HCT116 (cell line): ENCODE measurements around the gene GYPC. TPM values are rescaled to one million over a fixed set of nuclear protein-coding genes. Genes with fewer than 3 reads are reported as not detected.
A peak's percentile ranks its signal among the peaks of the same experiment; 100 is the strongest.

Experiments
- ATAC-seq: fragments of 200-7000 bp; cut with Tn5 transposase; 2 replicates; pipeline ENCODE4 v1.9.1; 2020; ENCODE audit warnings: mild to moderate bottlenecking, moderate library complexity
- BruUV-seq: library from RNA; stranded (reverse); fragments of 400-500 nt; replicated peaks from 2 replicates; lab custom pipeline; 2021; lab: Mats Ljungman, UMichigan
- CTCF ChIA-PET: fragments of 300-600 bp; sonication (Branson Sonifier 250); formaldehyde crosslinking; loops from one replicate; lab custom pipeline; 2021; ENCODE audit warnings: antibody characterized with exemption; lab: Charles Lee
- POLR2A ChIA-PET: fragments of 300-600, 350-600 bp; sonication (Branson Sonifier 250); formaldehyde crosslinking; loops from one replicate; lab custom pipeline; 2021; ENCODE audit warnings: antibody characterized with exemption; lab: Charles Lee
- RAD21 ChIA-PET, 2 experiments: fragments of 300-600 bp; sonication (Branson Sonifier 250); formaldehyde crosslinking; loops; one replicate each; lab custom pipeline; 2023; ENCODE audit warnings: low total read pairs in 2 of 2; ENCODE audit not compliant: uncharacterized antibody in 2 of 2, unreplicated experiment in 2 of 2, low non-redundant PET in 1 of 2; lab: Charles Lee
- DNase-seq: peaks from one replicate; pipeline ENCODE4 v3.0.0-alpha.2; 2010; ENCODE audit warnings: low read depth, low spot score
- H2AFZ ChIP-seq: fragments of 200-600 bp; shearing (Covaris generic), sonication (generic); 2 replicates; pipeline ENCODE4 v1.6.1; 2017; ENCODE audit warnings: low read depth, mixed run types, mixed read lengths, antibody characterized with exemption, low read length; ENCODE audit not compliant: poor library complexity, severe bottlenecking
- H3K27ac ChIP-seq: 2 replicates; pipeline ENCODE4 v1.5.1; 2012; ENCODE audit warnings: low read depth, low read length
- H3K27me3 ChIP-seq: fragments of 200-600 bp; sonication (generic); 2 replicates; pipeline ENCODE4 v1.6.1; 2016; ENCODE audit warnings: mixed run types, low read length, mixed read lengths; ENCODE audit not compliant: insufficient read depth
- H3K36me3 ChIP-seq, 2 experiments: fragments of 200-500 bp in 1 of 2; fragments of 200-600 bp in 1 of 2; sonication (Bioruptor generic) in 1 of 2; sonication (generic) in 1 of 2; 2 replicates each; pipeline versions ENCODE4 v1.5.1 to v1.6.1; 2014 to 2016; ENCODE audit warnings: low read length in 2 of 2, inconsistent platforms in 1 of 2, mixed read lengths in 1 of 2, mixed run types in 1 of 2; ENCODE audit not compliant: insufficient read depth in 2 of 2, control insufficient read depth in 1 of 2
- H3K4me1 ChIP-seq, 2 experiments: fragments of 200-600 bp in 1 of 2; sonication (generic) in 1 of 2; 2 replicates each; pipeline versions ENCODE4 v1.5.1 to v1.6.1; 2012 to 2017; ENCODE audit warnings: low read length in 2 of 2, inconsistent platforms in 1 of 2, mild to moderate bottlenecking in 1 of 2, mixed read lengths in 1 of 2, mixed run types in 1 of 2, moderate library complexity in 1 of 2; ENCODE audit not compliant: insufficient read depth in 2 of 2, control insufficient read depth in 1 of 2
- H3K4me2 ChIP-seq: fragments of 200-600 bp; sonication (generic); 2 replicates; pipeline ENCODE4 v1.6.1; 2017; ENCODE audit warnings: mixed run types, low read length, mixed read lengths
- H3K4me3 ChIP-seq, 2 experiments: fragments of 200-600 bp in 1 of 2; sonication (generic) in 1 of 2; replicated peaks in 1 of 2; 2 replicates each; pipeline ENCODE4 v1.5.1; 2011 to 2016; ENCODE audit warnings: low read length in 2 of 2, control low read depth in 1 of 2, low read depth in 1 of 2, mild to moderate bottlenecking in 1 of 2, mixed read lengths in 1 of 2, mixed run types in 1 of 2
- H3K79me2 ChIP-seq: fragments of 200-600 bp; sonication (generic); 2 replicates; pipeline ENCODE4 v1.6.1; 2017; ENCODE audit warnings: mild to moderate bottlenecking, mixed run types, low read length, moderate library complexity, mixed read lengths; ENCODE audit not compliant: insufficient read depth
- H3K9ac ChIP-seq: fragments of 200-600 bp; sonication (generic); 2 replicates; pipeline ENCODE4 v1.6.1; 2016; ENCODE audit warnings: low read length, mixed read lengths
- H3K9me2 ChIP-seq: fragments of 200-600 bp; sonication (generic), shearing (Covaris generic); 2 replicates; pipeline ENCODE4 v1.6.1; 2017; ENCODE audit warnings: mixed run types, mild to moderate bottlenecking, moderate library complexity; ENCODE audit not compliant: insufficient read depth
- H3K9me3 ChIP-seq, 2 experiments: fragments of 200-500 bp in 1 of 2; fragments of 200-600 bp in 1 of 2; sonication (Bioruptor generic) in 1 of 2; sonication (generic) in 1 of 2; 2 replicates each; pipeline ENCODE4 v1.6.1; 2014 to 2017; ENCODE audit warnings: low read length in 2 of 2, mixed read lengths in 2 of 2, inconsistent platforms in 1 of 2, low read depth in 1 of 2, mild to moderate bottlenecking in 1 of 2, mixed run types in 1 of 2, moderate library complexity in 1 of 2; ENCODE audit not compliant: control insufficient read depth in 1 of 2, insufficient read depth in 1 of 2
- H4K20me1 ChIP-seq: fragments of 200-600 bp; sonication (generic), shearing (Covaris generic); 2 replicates; pipeline ENCODE4 v1.6.1; 2017; ENCODE audit warnings: mixed run types, mild to moderate bottlenecking, moderate library complexity; ENCODE audit not compliant: insufficient read depth
- ATF3 ChIP-seq: IDR thresholded peaks from 2 replicates; pipeline ENCODE4 v1.6.1; 2012
- CTCF ChIP-seq, 3 experiments: fragments of 200-600 bp in 1 of 3; sonication (generic) in 1 of 3; IDR thresholded peaks in 2 of 3; conservative IDR thresholded peaks in 1 of 3; 2 replicates each; pipeline ENCODE4 v1.5.1; 2012 to 2017; ENCODE audit warnings: low read depth in 2 of 3, low read length in 2 of 3, antibody characterized with exemption in 1 of 3, borderline replicate concordance in 1 of 3, control low read depth in 1 of 3, mild to moderate bottlenecking in 1 of 3, mixed read lengths in 1 of 3, mixed run types in 1 of 3, moderate library complexity in 1 of 3; ENCODE audit not compliant: insufficient read depth in 1 of 3
- EZH2 ChIP-seq: fragments of 200-600 bp; sonication (generic); IDR thresholded peaks from 2 replicates; pipeline ENCODE4 v1.6.1; 2017; ENCODE audit warnings: antibody characterized with exemption, mixed run types
- FOSL1 ChIP-seq: IDR thresholded peaks from 2 replicates; pipeline ENCODE4 v1.6.1; 2012; ENCODE audit warnings: low read depth
- POLR2AphosphoS5 ChIP-seq: IDR thresholded peaks from 2 replicates; pipeline ENCODE4 v1.6.1; 2011; ENCODE audit warnings: mild to moderate bottlenecking, low read depth, low read length, moderate library complexity
- RAD21 ChIP-seq: IDR thresholded peaks from 2 replicates; pipeline ENCODE4 v1.6.1; 2012; ENCODE audit warnings: low read depth, mild to moderate bottlenecking
- SIN3A ChIP-seq: IDR thresholded peaks from 2 replicates; pipeline ENCODE4 v1.6.1; 2012; ENCODE audit warnings: low read depth
- TCF7L2 ChIP-seq: IDR thresholded peaks from 2 replicates; pipeline ENCODE4 v1.7.0; 2011; ENCODE audit warnings: borderline replicate concordance, inconsistent platforms; ENCODE audit not compliant: insufficient read depth, insufficient read length; ENCODE audit errors: extremely low read depth
- YY1 ChIP-seq: IDR thresholded peaks from 2 replicates; pipeline ENCODE4 v1.6.1; 2011; ENCODE audit warnings: low read length, low read depth, moderate library complexity, mild to moderate bottlenecking; ENCODE audit not compliant: insufficient replicate concordance; ENCODE audit errors: extremely low read depth
- ZBTB33 ChIP-seq: IDR thresholded peaks from 2 replicates; pipeline ENCODE4 v1.6.1; 2011; ENCODE audit warnings: mild to moderate bottlenecking, low read length, moderate library complexity; ENCODE audit not compliant: insufficient replicate concordance; ENCODE audit errors: extremely low read depth
- ZFX ChIP-seq: fragments of 450-650 bp; IDR thresholded peaks from 2 replicates; pipeline ENCODE4 v1.6.1; 2017
- intact Hi-C: fragments of 100-400 bp; cut with micrococcal nuclease; formaldehyde crosslinking; loops from 2 replicates; pipeline ENCODE4 v1.10.0; 2022
- total RNA-seq: library from RNA; stranded (reverse); gene quantifications from one replicate; pipeline ENCODE4 v1.2.1, GENCODE V29; 2021; ENCODE audit not compliant: unreplicated experiment

The GYPC gene
- total RNA-seq, 1 experiment from 2014 or later: 0.66 TPM

GRCh38 chr2:126642031-126642430 is 13.9 kb upstream of the GYPC start:
- no TSS peak for BruUV-seq
- Histone ChIP-seq H3K79me2 (no peaks in the 10 kb centered on the region), H3K4me3 (no peak overlapping the region), H3K4me2 (no peak overlapping the region), H4K20me1 (no peaks in the 10 kb centered on the region), H3K27ac (no peak overlapping the region), H2AFZ (no peak overlapping the region), H3K9ac (no peak overlapping the region), H3K9me3 (no peaks in the 10 kb centered on the region), H3K36me3 (no peaks in the 10 kb centered on the region), H3K4me1 (no peaks in the 10 kb centered on the region), H3K9me2 (no peaks in the 10 kb centered on the region), H3K27me3 (peaks cover 18% of the 10 kb centered on the region)
- DNase-seq (no peak), ATAC-seq (no peak)
- RAD21 ChIA-PET: no interaction called here
- CTCF ChIA-PET: interaction anchor here (1.6 kb wide), 1 partner anchor 11 kb away, joined by 4 read pairs; no protein-coding TSS in a partner anchor
- POLR2A ChIA-PET: interaction anchor here (1.4 kb wide), 1 partner anchor 16 kb away, joined by 3 read pairs; no protein-coding TSS in a partner anchor
- intact Hi-C loops: no loop called here
- TF ChIP-seq SIN3A (no peak), POLR2AphosphoS5 (no peak), EZH2 (no peak), ATF3 (no peak), FOSL1 (no peak), ZBTB33 (no peak), TCF7L2 (no peak)

- RAD21 ChIA-PET: no interaction called here
- no peak for DNase-seq
These were observed 12.5 kb upstream of the GYPC start for GRCh38 chr2:126643431-126643830.

More at GRCh38 chr2:126643431-126643830, 12.5 kb upstream of the GYPC start:
- no peaks in the 10 kb centered on the region for H3K9me2 ChIP-seq
- no peak overlapping the region for H3K9ac ChIP-seq
- no peak overlapping the region for H2AFZ ChIP-seq
- no peak for ATAC-seq
- intact Hi-C loops: no loop called here
- no TSS peak for BruUV-seq
- no peaks in the 10 kb centered on the region for H3K9me3 ChIP-seq
- H3K4me1 ChIP-seq: no peaks in the 10 kb centered on the region
- POLR2A ChIA-PET: no interaction called here
- H3K79me2 ChIP-seq: no peaks in the 10 kb centered on the region
- H3K36me3 ChIP-seq: no peaks in the 10 kb centered on the region
- H3K4me3 ChIP-seq: no peak overlapping the region
- H4K20me1 ChIP-seq: no peaks in the 10 kb centered on the region
- H3K4me2 ChIP-seq: no peak overlapping the region
- TF ChIP-seq CTCF (IDR thresholded peaks at IDR 0.05 in 2 of 3, conservative IDR thresholded peaks at IDR 0.05 in 1 of 3; ENCODE audit: borderline replicate concordance in 1 of 3, insufficient read depth in 1 of 3, low read depth in 2 of 3, low read length in 2 of 3): 0 out of 6 replicates have a peak, but pooled peaks of 2 of the 3 experiments have one; percentile 12 to 14
- TF ChIP-seq RAD21: no peak
- TF ChIP-seq YY1: no peak
- TF ChIP-seq ZFX: no peak
- H3K27ac ChIP-seq: no peak overlapping the region
- CTCF ChIA-PET: interaction anchor here (1.1 to 1.6 kb wide), 2 partner anchors 10 to 328 kb away, joined by 3 to 4 read pairs; no protein-coding TSS in a partner anchor
- H3K27me3 ChIP-seq: peaks cover 18% of the 10 kb centered on the region
